H1 (cell line): ENCODE measurements around the gene ELL2. TPM values are rescaled to one million over a fixed set of nuclear protein-coding genes. Genes with fewer than 3 reads are reported as not detected.

Source experiments
- ATF3 ChIP-seq: IDR thresholded peaks from 2 replicates; pipeline ENCODE4 v1.6.1; 2011; ENCODE audit warnings: low read depth, mild to moderate bottlenecking, low read length; ENCODE audit not compliant: insufficient read depth
- BACH1 ChIP-seq: IDR thresholded peaks from 2 replicates; pipeline ENCODE4 v1.6.1; 2012; ENCODE audit warnings: low read length, improper control_type of control experiment
- CBX8 ChIP-seq: fragments of 300-800, 300-1000 bp; sonication (generic); IDR thresholded peaks from 2 replicates; pipeline ENCODE4 v1.7.1; 2016; ENCODE audit warnings: low read depth, low read length, borderline replicate concordance
- CHD7 ChIP-seq: fragments of 300-600 bp; sonication (generic); IDR thresholded peaks from 2 replicates; pipeline ENCODE4 v1.7.1; 2012; ENCODE audit warnings: low read length, moderate library complexity, mild to moderate bottlenecking, inconsistent platforms; ENCODE audit not compliant: insufficient replicate concordance
- RAD21 ChIP-seq, 2 experiments: IDR thresholded peaks in 1 of 2; conservative IDR thresholded peaks in 1 of 2; 2 replicates each; pipeline ENCODE4 v1.6.1; 2011; ENCODE audit warnings: low read depth in 2 of 2, low read length in 2 of 2, improper control_type of control experiment in 1 of 2, inconsistent platforms in 1 of 2, mild to moderate bottlenecking in 1 of 2, moderate library complexity in 1 of 2
- RFX5 ChIP-seq: IDR thresholded peaks from 2 replicates; pipeline ENCODE4 v1.6.1; 2011; ENCODE audit warnings: low read depth, low read length, improper control_type of control experiment, borderline replicate concordance
- SIRT6 ChIP-seq: IDR thresholded peaks from one replicate; pipeline ENCODE4 v1.7.1; 2012; ENCODE audit warnings: low read length, inconsistent platforms
- SP1 ChIP-seq: IDR thresholded peaks from 2 replicates; pipeline ENCODE4 v1.6.1; 2011; ENCODE audit warnings: low read depth, low read length
- SUZ12 ChIP-seq: fragments of 200-600 bp; sonication (generic); IDR thresholded peaks from 2 replicates; pipeline ENCODE4 v1.6.1; 2012; ENCODE audit warnings: mild to moderate bottlenecking, inconsistent platforms, low read length, moderate library complexity, mixed read lengths
- TEAD4 ChIP-seq: IDR thresholded peaks from 2 replicates; pipeline ENCODE4 v1.6.1; 2012; ENCODE audit warnings: low read depth, low read length, inconsistent platforms, mixed read lengths
- polyA plus RNA-seq, 7 experiments: library from polyadenylated mRNA; depleted of rRNA in 3 of 7; stranded (reverse) in 5 of 7; unstranded in 2 of 7; fragments of >200 nt in 5 of 7; fragments of 200-250 nt in 2 of 7; gene quantifications; 1 replicate in 5 of 7; 2 replicates in 1 of 7; 4 replicates in 1 of 7; pipeline versions ENCODE4 v1.2.1 to v1.2.3, GENCODE V29; 2011 to 2013; ENCODE audit warnings: missing spikeins in 2 of 7, mixed read lengths in 2 of 7
- total RNA-seq: library from RNA; stranded (reverse); fragmentation: NEBNext Ultra II Directional; extraction: Animal tissue kit (Norgen Biotek cat#: 25700); gene quantifications from 2 replicates; pipeline ENCODE4 v1.2.1, GENCODE V29; 2021

Gene ELL2
- total and polyA plus RNA-seq, 2 of the 8 experiments (the other 6 are each of a cell fraction or from before 2014, with no cell fraction given), result 6.3 to 29.4 TPM

DNA sequence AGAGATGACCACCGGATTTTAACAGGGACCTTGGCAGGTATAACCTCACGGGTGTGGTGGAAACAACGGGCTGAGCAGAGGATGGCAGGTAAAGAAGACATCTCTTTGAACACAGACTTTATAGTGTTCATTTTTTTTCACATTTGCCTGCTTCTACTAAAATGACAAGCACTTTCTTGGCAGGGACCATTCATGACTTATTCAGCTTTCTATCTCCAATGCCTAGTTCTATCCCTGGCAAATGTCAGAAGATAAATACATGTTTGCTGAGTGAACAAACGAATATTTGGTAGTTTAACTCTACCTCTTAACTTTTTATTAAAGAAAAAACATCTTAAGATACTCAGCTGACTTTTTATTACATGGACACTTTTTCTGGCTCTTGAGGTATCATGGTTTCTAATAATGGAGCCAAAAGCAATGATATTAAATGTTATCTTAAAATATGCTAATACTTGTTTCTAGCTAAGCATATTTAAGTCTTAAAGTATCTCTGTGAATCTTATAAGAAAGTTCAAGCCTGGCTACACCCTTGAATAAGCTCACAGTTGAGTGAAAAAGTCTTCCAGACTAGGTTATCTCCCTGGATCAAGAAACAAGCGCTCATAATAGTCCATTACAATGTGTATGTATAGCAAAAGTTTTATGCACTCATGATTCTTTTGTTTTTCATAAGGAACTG is 8.5 kb downstream of the ELL2 start (continued):
- TF ChIP-seq CHD7 (no peak), TEAD4 (no peak), CBX8 (no peak), RFX5 (no peak), ATF3 (no peak), SIRT6 (no peak), SUZ12 (no peak), BACH1 (no peak), SP1 (no peak), RAD21 (IDR thresholded peaks at IDR 0.05 in 1 of 2, conservative IDR thresholded peaks at IDR 0.05 in 1 of 2; ENCODE audit: low read depth in 2 of 2, low read length in 2 of 2) (no peak)
